ENCODE measurements around the gene ALOXE3. TPM values are rescaled to one million over a fixed set of nuclear protein-coding genes. Genes with fewer than 3 reads are reported as not detected.

Gene ALOXE3
- total and polyA plus RNA-seq, 2 of the 8 experiments (the other 6 are each of a cell fraction or from before 2014, with no cell fraction given): 0.26 TPM; not detected in 1

DNA sequence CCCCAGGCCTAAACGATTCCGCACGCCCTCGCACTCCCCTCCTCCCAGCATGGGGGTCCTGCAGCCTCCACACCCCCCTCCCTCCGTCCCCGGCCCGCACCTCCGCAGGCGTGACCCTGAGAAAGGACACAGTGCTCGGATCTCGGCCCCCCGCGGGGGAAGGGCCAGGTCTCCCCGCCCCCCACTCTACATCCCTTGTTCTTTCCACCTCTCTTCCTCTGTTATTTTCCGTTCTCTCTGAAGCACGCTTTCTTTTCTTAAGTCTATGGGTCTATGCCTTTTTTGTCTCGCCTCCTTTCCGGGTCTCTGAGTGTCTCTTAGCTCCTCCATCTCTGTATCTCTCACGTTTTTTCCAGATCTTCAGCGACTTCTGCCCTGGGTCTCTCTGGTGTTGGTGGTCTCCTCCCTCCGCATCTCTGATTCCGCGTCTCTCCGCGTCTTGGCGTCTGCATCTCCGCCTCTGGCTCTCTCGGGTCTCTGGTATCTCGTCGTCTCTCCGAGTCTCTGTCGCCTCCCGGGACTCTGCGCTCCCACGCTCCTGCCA is 7.7 kb upstream of the ALOXE3 start:
- 1% methylated on average over 30 of the region's 35 CpGs; no CpG with 5 or more reads in 1 of the 2 experiments for WGBS, 2 experiments (ENCODE audit: extremely low coverage in 1 of 2, insufficient coverage in 1 of 2, insufficient read length in 1 of 2, insufficient replicate concordance in 2 of 2, low coverage in 1 of 2, low lambda C conversion rate in 2 of 2, missing lambda C conversion rate in 1 of 2)
- Histone ChIP-seq H2BK5ac (ENCODE audit: low read depth, low read length) (no peak overlapping the region), H3K27me3 (replicated peaks in 1 of 4; ENCODE audit: control insufficient read depth in 3 of 4, extremely low read depth in 1 of 4, insufficient read depth in 3 of 4, low read length in 3 of 4) (peaks cover 30 to 54% (median 51%) of the 10 kb centered on the region in 4 experiments), H3K23me2 (ENCODE audit: low read depth, low read length) (peaks cover 36% of the 10 kb centered on the region), H3K9ac (replicated peaks in 1 of 4; ENCODE audit: extremely low read depth in 1 of 4, low read depth in 3 of 4, low read length in 3 of 4) (no peak overlapping the region), H3K9me3 (ENCODE audit: insufficient read depth in 2 of 2, low read depth in 1 of 2, low read length in 1 of 2) (no peaks in the 10 kb centered on the region), H3K18ac (ENCODE audit: extremely low read depth, low read length) (no peak overlapping the region), H3K4me2 (ENCODE audit: insufficient read depth in 1 of 2, low read depth in 2 of 2, low read length in 2 of 2) (peak overlapping the region; percentile 88 to 93), H3K4ac (replicated peaks; ENCODE audit: insufficient read length, low read depth, low read length) (no peak overlapping the region), H3K23ac (ENCODE audit: insufficient read length) (no peak overlapping the region), H3K4me3 (ENCODE audit: extremely low read depth in 1 of 4, insufficient read depth in 2 of 4, low read depth in 3 of 4, low read length in 4 of 4) (peak overlapping the region; percentile 54 to 89 (median 82)), H4K8ac (ENCODE audit: extremely low read depth, insufficient read depth, low read length) (no peak overlapping the region; the same call in 1 of the 2 replicates), H4K20me1 (replicated peaks in 1 of 2; ENCODE audit: control insufficient read depth in 1 of 2, insufficient read depth in 2 of 2, low read length in 2 of 2) (peaks cover 3 to 5% of the 10 kb centered on the region in 2 experiments), H2BK12ac (ENCODE audit: low read depth, low read length) (0 out of 2 replicates have a peak overlapping the region, but pooled peaks have one; percentile 60), H3K4me1 (replicated peaks in 1 of 4; ENCODE audit: control insufficient read depth in 3 of 4, insufficient read depth in 4 of 4, low read length in 3 of 4) (peaks cover 0 to 24% (median 12%) of the 10 kb centered on the region in 4 experiments; a peak in 6 of 7 replicates), H3K79me1 (ENCODE audit: low read depth, low read length) (no peaks in the 10 kb centered on the region), H4K5ac (ENCODE audit: insufficient read length, low read depth, low read length) (no peak overlapping the region), H4K91ac (replicated peaks; ENCODE audit: insufficient read length, low read length) (no peak overlapping the region), H3K79me2 (ENCODE audit: control insufficient read depth in 1 of 2, insufficient read depth in 2 of 2, low read length in 2 of 2) (no peaks in the 10 kb centered on the region), H2BK20ac (ENCODE audit: low read length) (no peak overlapping the region), H2BK120ac (replicated peaks; ENCODE audit: low read depth, low read length) (no peak overlapping the region), H3K14ac (ENCODE audit: insufficient read length) (no peak overlapping the region), H2BK15ac (ENCODE audit: low read length) (no peak overlapping the region), H2AFZ (ENCODE audit: low read length) (0 out of 2 replicates have a peak overlapping the region, but pooled peaks have one; percentile 6), H2AK5ac (ENCODE audit: low read depth, low read length) (no peak overlapping the region), H3K36me3 (ENCODE audit: control insufficient read depth in 2 of 4, insufficient read depth in 4 of 4, low read length in 3 of 4) (no peaks in the 10 kb centered on the region), H3K27ac (ENCODE audit: low read depth, low read length) (no peak overlapping the region), H3K56ac (replicated peaks; ENCODE audit: insufficient read length, low read depth, low read length) (no peak overlapping the region)
- ChIA-PET POLR2A (ENCODE audit: partially characterized antibody) (interaction anchor here (0.6 to 2.4 kb wide), 5 partner anchors 14 to 122 kb away, joined by 3 to 14 read pairs (median 3); partner anchors contain the start of gene AURKB), CTCF (ENCODE audit: partially characterized antibody) (interaction anchor here (0.6 to 4.3 kb wide), 6 partner anchors 13 to 408 kb away, joined by 3 to 26 read pairs (median 4); no protein-coding TSS in a partner anchor)
- peak; percentile 28 for FAIRE-seq
- TF ChIP-seq SIN3A (conservative IDR thresholded peaks at IDR 0.05 in 1 of 2, IDR thresholded peaks at IDR 0.05 in 1 of 2; ENCODE audit: low read depth in 1 of 2, low read length in 2 of 2) (peak in 1 of 2 experiments; percentile 12; a peak in 1 of 4 replicates), KDM1A (IDR thresholded peaks at IDR 0.05; ENCODE audit: borderline replicate concordance, low read length) (peak; percentile 37; the same call in 1 of the 2 replicates), KDM4A (IDR thresholded peaks at IDR 0.05; ENCODE audit: low read depth, low read length, severe bottlenecking) (peak; percentile 93), CHD1 (IDR thresholded peaks at IDR 0.05; ENCODE audit: low read depth, low read length) (no peak), PHF8 (conservative IDR thresholded peaks at IDR 0.05; ENCODE audit: low read depth, low read length) (0 out of 2 replicates have a peak, but pooled peaks have one; percentile 38), RBBP5 (IDR thresholded peaks at IDR 0.05; ENCODE audit: borderline replicate concordance, low read depth, low read length) (peak; percentile 87; the same call in 1 of the 2 replicates)
- TF ChIP-seq, protein P1, sequence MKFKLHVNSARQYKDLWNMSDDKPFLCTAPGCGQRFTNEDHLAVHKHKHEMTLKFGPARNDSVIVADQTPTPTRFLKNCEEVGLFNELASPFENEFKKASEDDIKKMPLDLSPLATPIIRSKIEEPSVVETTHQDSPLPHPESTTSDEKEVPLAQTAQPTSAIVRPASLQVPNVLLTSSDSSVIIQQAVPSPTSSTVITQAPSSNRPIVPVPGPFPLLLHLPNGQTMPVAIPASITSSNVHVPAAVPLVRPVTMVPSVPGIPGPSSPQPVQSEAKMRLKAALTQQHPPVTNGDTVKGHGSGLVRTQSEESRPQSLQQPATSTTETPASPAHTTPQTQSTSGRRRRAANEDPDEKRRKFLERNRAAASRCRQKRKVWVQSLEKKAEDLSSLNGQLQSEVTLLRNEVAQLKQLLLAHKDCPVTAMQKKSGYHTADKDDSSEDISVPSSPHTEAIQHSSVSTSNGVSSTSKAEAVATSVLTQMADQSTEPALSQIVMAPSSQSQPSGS (IDR thresholded peaks at IDR 0.05; ENCODE audit: low read length): no peak
- TF ChIP-seq, protein P2, sequence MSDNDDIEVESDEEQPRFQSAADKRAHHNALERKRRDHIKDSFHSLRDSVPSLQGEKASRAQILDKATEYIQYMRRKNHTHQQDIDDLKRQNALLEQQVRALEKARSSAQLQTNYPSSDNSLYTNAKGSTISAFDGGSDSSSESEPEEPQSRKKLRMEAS (IDR thresholded peaks at IDR 0.05): 0 out of 2 replicates have a peak, but pooled peaks have one; percentile 3
- peak in 1 of 2 experiments; percentile 78 for DNase-seq (ENCODE audit: low read depth in 1 of 2, low spot score in 2 of 2)

Data from H1 (cell line).